GM06990 (cell line): Measurements from ENCODE around the gene TOB2.

Experiments used
- DNase-seq: peaks from one replicate; pipeline ENCODE4 v3.0.0-alpha.2; 2011; ENCODE audit not compliant: insufficient read length; ENCODE audit errors: extremely low read depth
- H3K27me3 ChIP-seq: replicated peaks from 2 replicates; pipeline ENCODE4 v1.6.0; 2011; ENCODE audit warnings: low read length; ENCODE audit not compliant: control insufficient read depth, insufficient read depth
- H3K36me3 ChIP-seq: 2 replicates; pipeline ENCODE4 v1.5.1; 2011; ENCODE audit warnings: low read length; ENCODE audit not compliant: control insufficient read depth, insufficient read depth
- H3K4me3 ChIP-seq: replicated peaks from 2 replicates; pipeline ENCODE4 v1.5.1; 2011; ENCODE audit warnings: low read depth, mild to moderate bottlenecking, control low read depth, low read length
- CTCF ChIP-seq: IDR thresholded peaks from 2 replicates; pipeline ENCODE4 v1.5.1; 2011; ENCODE audit warnings: low read length, control low read depth, mild to moderate bottlenecking, inconsistent platforms; ENCODE audit not compliant: insufficient read depth, poor library complexity, severe bottlenecking

TOB2 gene

GRCh38 chr22:41431656-41432055 lies 14.9 kb downstream of the TOB2 start:
- DNase-seq = no peak
- H3K4me3 ChIP-seq = no peak overlapping the region
- H3K36me3 ChIP-seq = peaks cover 19% of the 10 kb centered on the region
- TF ChIP-seq CTCF = no peak
- no peaks in the 10 kb centered on the region for H3K27me3 ChIP-seq

GRCh38 chr22:41429951-41430332 lies 16.7 kb downstream of the TOB2 start:
- H3K27me3 ChIP-seq = no peaks in the 10 kb centered on the region
- H3K36me3 ChIP-seq = peaks cover 10% of the 10 kb centered on the region
- no peak for TF ChIP-seq CTCF
- H3K4me3 ChIP-seq = no peak overlapping the region
- no peak for DNase-seq

- H3K4me3 ChIP-seq = no peak overlapping the region
- DNase-seq = no peak
- TF ChIP-seq CTCF = no peak
- no peaks in the 10 kb centered on the region for H3K27me3 ChIP-seq
- H3K36me3 ChIP-seq = peaks cover 6% of the 10 kb centered on the region
Observed at GRCh38 chr22:41429232-41429950, 17.2 kb downstream of the TOB2 start.

GRCh38 chr22:41425660-41426365 lies 20.8 kb downstream of the TOB2 start:
- H3K4me3 ChIP-seq = no peak overlapping the region
- TF ChIP-seq CTCF = no peak
- H3K36me3 ChIP-seq = peaks cover 2% of the 10 kb centered on the region
- no peak for DNase-seq
- H3K27me3 ChIP-seq = no peaks in the 10 kb centered on the region

GRCh38 chr22:41418717-41419116 lies 27.9 kb downstream of the TOB2 start:
- H3K4me3 ChIP-seq = no peak overlapping the region
- DNase-seq = no peak
- H3K27me3 ChIP-seq = no peaks in the 10 kb centered on the region
- no peak for TF ChIP-seq CTCF
- H3K36me3 ChIP-seq = no peaks in the 10 kb centered on the region; the same call in 1 of the 2 replicates
